ENCODE data around the gene SLIT3.

- TF ChIP-seq CTCF (IDR thresholded peaks at IDR 0.05; ENCODE audit: insufficient read depth, low read length) (no peak), REST (IDR thresholded peaks at IDR 0.05; ENCODE audit: insufficient replicate concordance, low read depth) (no peak)
Measured at GRCh38 chr5:169126481-169127021, 174.4 kb downstream of the SLIT3 start.
